Caco-2 (cell line): Measurements from ENCODE around the gene NDUFS4. TPM values are rescaled to one million over a fixed set of nuclear protein-coding genes. Genes with fewer than 3 reads are reported as not detected.

Experiments used
- BruUV-seq: library from RNA; stranded (reverse); fragments of 400-500 nt; replicated peaks from 2 replicates; lab custom pipeline; 2021; lab: Mats Ljungman, UMichigan
- CTCF ChIA-PET: fragments of 300-600 bp; sonication (Branson Sonifier 250); formaldehyde crosslinking; loops from one replicate; lab custom pipeline; 2022; ENCODE audit warnings: antibody characterized with exemption; lab: Charles Lee
- POLR2A ChIA-PET: fragments of 300-600 bp; sonication (Branson Sonifier 250); formaldehyde crosslinking; loops from one replicate; lab custom pipeline; 2022; ENCODE audit warnings: antibody characterized with exemption; lab: Charles Lee
- DNase-seq, 2 experiments: peaks; one replicate each; pipeline versions ENCODE4 v3.0.0 to v3.0.0-alpha.2; 2020 to 2022
- H3K27me3 ChIP-seq: replicated peaks from 2 replicates; pipeline ENCODE4 v1.6.0; 2011; ENCODE audit warnings: low read length; ENCODE audit not compliant: control insufficient read depth, insufficient read depth
- H3K36me3 ChIP-seq: 2 replicates; pipeline ENCODE4 v1.5.1; 2011; ENCODE audit warnings: low read length; ENCODE audit not compliant: control insufficient read depth, insufficient read depth
- H3K4me1 ChIP-seq: fragments of 250-450 bp; sonication (Bioruptor Pico); 2 replicates; pipeline ENCODE4 v1.5.1; 2020; ENCODE audit warnings: mild to moderate bottlenecking
- H3K4me3 ChIP-seq: 2 replicates; pipeline ENCODE4 v1.5.1; 2011; ENCODE audit warnings: low read depth, mild to moderate bottlenecking, control low read depth, low read length
- H3K9me3 ChIP-seq: fragments of 250-450 bp; sonication (Bioruptor Pico); 2 replicates; pipeline ENCODE4 v1.5.1; 2020; ENCODE audit warnings: mild to moderate bottlenecking, moderate library complexity
- H3K27ac Mint-ChIP-seq: one replicate; pipeline ENCODE4 v1.8.0; 2022; ENCODE audit warnings: mixed read lengths; ENCODE audit not compliant: unreplicated experiment
- H3K27me3 Mint-ChIP-seq: one replicate; pipeline ENCODE4 v1.8.0; 2022; ENCODE audit warnings: mixed read lengths; ENCODE audit not compliant: insufficient read depth, unreplicated experiment
- H3K36me3 Mint-ChIP-seq: one replicate; pipeline ENCODE4 v1.8.0; 2022; ENCODE audit warnings: mild to moderate bottlenecking, mixed read lengths; ENCODE audit not compliant: insufficient read depth, unreplicated experiment
- H3K4me1 Mint-ChIP-seq: one replicate; pipeline ENCODE4 v1.8.0; 2022; ENCODE audit warnings: low read depth, mixed read lengths; ENCODE audit not compliant: unreplicated experiment
- H3K4me3 Mint-ChIP-seq: one replicate; pipeline ENCODE4 v1.8.0; 2022; ENCODE audit warnings: mild to moderate bottlenecking, moderate library complexity, mixed read lengths; ENCODE audit not compliant: unreplicated experiment
- H3K9me3 Mint-ChIP-seq: one replicate; pipeline ENCODE4 v1.8.0; 2022; ENCODE audit warnings: mixed read lengths; ENCODE audit not compliant: unreplicated experiment
- intact Hi-C: fragments of 100-400 bp; cut with micrococcal nuclease; formaldehyde crosslinking; loops from one replicate; pipeline ENCODE4 v1.10.0; 2022; ENCODE audit not compliant: unreplicated experiment
- total RNA-seq: library from RNA; stranded (reverse); gene quantifications from 2 replicates; pipeline ENCODE4 v1.2.3, GENCODE V29; 2022
- TF ChIP-seq, protein P1 (sequence below), 2 experiments: fragments of 200-600 bp in 1 of 2; IDR thresholded peaks; 1 replicate in 1 of 2; 2 replicates in 1 of 2; pipeline versions ENCODE4 v1.5.1 to v1.8.0; 2011 to 2022; ENCODE audit warnings: antibody characterized with exemption in 1 of 2, control low read depth in 1 of 2, inconsistent platforms in 1 of 2, low read depth in 1 of 2, low read length in 1 of 2, mild to moderate bottlenecking in 1 of 2, moderate library complexity in 1 of 2; ENCODE audit not compliant: insufficient read depth in 1 of 2, severe bottlenecking in 1 of 2, unreplicated experiment in 1 of 2

The NDUFS4 gene
- total RNA-seq, 1 experiment from 2014 or later = 103 TPM

DNA sequence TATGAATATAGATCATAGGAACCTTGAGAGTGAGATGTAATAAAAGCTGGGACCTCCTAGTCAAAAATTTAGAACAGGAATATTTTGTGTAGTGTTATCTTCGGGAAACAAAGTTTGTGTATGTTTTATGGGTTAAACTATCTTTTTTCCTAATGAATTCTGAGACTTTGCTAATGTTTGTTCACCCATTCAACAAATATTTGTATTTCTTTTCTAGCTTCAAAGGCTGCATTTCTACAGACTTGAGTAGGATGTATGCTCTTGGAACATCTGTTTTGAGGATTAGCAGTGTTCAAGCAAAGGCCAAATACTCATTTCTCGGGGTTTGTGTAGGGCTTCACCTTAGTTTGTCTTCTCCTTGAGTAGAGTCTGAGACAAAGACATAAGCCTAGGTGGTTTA, 16.2 kb downstream of the NDUFS4 start:
- no peaks in the 10 kb centered on the region for H3K27me3 ChIP-seq
- H3K4me3 ChIP-seq = no peak overlapping the region
- ChIA-PET CTCF (no interaction called here), POLR2A (no interaction called here)
- H3K36me3 Mint-ChIP-seq = no peaks in the 10 kb centered on the region
- peak in 1 of 2 experiments; percentile 28 for DNase-seq
- no TSS peak for BruUV-seq
- intact Hi-C loops = loop anchor here (5.0 kb wide), 1 partner anchor 94 kb away; the partner anchor contains the start of gene FST
- H3K9me3 ChIP-seq = no peaks in the 10 kb centered on the region
- H3K9me3 Mint-ChIP-seq = no peaks in the 10 kb centered on the region
- no peaks in the 10 kb centered on the region for H3K36me3 ChIP-seq
- H3K4me1 Mint-ChIP-seq = peaks cover 34% of the 10 kb centered on the region
- H3K4me3 Mint-ChIP-seq = no peak overlapping the region
- peaks cover 27% of the 10 kb centered on the region for H3K4me1 ChIP-seq
- no peak overlapping the region for H3K27ac Mint-ChIP-seq
- TF ChIP-seq, protein P1, sequence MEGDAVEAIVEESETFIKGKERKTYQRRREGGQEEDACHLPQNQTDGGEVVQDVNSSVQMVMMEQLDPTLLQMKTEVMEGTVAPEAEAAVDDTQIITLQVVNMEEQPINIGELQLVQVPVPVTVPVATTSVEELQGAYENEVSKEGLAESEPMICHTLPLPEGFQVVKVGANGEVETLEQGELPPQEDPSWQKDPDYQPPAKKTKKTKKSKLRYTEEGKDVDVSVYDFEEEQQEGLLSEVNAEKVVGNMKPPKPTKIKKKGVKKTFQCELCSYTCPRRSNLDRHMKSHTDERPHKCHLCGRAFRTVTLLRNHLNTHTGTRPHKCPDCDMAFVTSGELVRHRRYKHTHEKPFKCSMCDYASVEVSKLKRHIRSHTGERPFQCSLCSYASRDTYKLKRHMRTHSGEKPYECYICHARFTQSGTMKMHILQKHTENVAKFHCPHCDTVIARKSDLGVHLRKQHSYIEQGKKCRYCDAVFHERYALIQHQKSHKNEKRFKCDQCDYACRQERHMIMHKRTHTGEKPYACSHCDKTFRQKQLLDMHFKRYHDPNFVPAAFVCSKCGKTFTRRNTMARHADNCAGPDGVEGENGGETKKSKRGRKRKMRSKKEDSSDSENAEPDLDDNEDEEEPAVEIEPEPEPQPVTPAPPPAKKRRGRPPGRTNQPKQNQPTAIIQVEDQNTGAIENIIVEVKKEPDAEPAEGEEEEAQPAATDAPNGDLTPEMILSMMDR (IDR thresholded peaks at IDR 0.05; ENCODE audit: insufficient read depth in 1 of 2, low read depth in 1 of 2, low read length in 1 of 2, severe bottlenecking in 1 of 2, unreplicated experiment in 1 of 2) = no peak
- H3K27me3 Mint-ChIP-seq = no peaks in the 10 kb centered on the region

DNA sequence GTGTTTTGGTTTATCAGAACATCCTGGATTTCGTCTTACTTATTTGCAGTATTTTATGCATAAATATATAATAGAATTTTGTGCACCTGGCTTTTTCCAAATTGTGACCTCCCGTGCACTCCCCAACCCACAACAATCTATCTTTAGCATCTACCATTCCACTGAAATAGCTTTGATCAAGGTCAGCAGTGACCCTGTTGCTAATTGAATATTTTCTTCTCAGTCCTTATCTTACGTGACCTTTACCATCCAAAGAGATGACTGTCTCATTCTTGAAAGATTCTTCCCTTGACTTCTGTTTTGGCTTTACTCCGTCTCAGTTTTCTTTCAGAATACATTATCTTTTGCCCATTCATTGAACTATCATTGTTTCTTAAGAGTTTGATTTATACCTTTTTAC, 18.4 kb downstream of the NDUFS4 start:
- intact Hi-C loops = loop anchor here (5.0 kb wide), 1 partner anchor 97 kb away; the partner anchor contains the start of gene FST
- DNase-seq = no peak
- Histone ChIP-seq H3K4me1 (peaks cover 27% of the 10 kb centered on the region), H3K27me3 (no peaks in the 10 kb centered on the region), H3K36me3 (no peaks in the 10 kb centered on the region), H3K9me3 (no peaks in the 10 kb centered on the region), H3K4me3 (no peak overlapping the region)
- Mint-ChIP-seq H3K27me3 (no peaks in the 10 kb centered on the region), H3K36me3 (no peaks in the 10 kb centered on the region), H3K4me1 (peaks cover 30% of the 10 kb centered on the region), H3K27ac (no peak overlapping the region), H3K4me3 (no peak overlapping the region), H3K9me3 (no peaks in the 10 kb centered on the region)
- TF ChIP-seq, protein P1 (IDR thresholded peaks at IDR 0.05; ENCODE audit: insufficient read depth in 1 of 2, low read depth in 1 of 2, low read length in 1 of 2, severe bottlenecking in 1 of 2, unreplicated experiment in 1 of 2) = no peak
- CTCF ChIA-PET = no interaction called here
- POLR2A ChIA-PET = no interaction called here
- no TSS peak for BruUV-seq

DNA sequence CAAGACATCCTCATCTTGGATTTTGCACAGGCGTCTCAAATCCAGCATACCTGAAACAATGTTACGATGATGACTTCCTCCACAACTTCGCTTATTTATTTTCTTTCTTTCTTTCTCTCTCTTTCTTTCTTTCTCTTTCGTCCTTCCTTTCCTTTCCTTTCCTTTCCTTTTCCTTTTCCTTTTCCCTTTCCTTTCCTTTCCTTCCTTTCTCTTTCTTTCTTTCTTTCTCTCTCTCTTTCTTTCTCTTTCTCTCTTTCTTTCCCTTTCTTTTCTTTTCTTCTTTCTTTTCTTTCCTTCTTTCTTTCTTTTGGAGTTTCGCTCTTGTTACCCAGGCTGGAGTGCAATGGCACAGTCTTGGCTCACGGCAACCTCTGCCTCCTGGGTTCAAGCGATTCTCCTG, 20.1 kb downstream of the NDUFS4 start:
- no peak overlapping the region for H3K4me3 Mint-ChIP-seq
- no peaks in the 10 kb centered on the region for H3K9me3 Mint-ChIP-seq
- Histone ChIP-seq H3K27me3 (no peaks in the 10 kb centered on the region), H3K36me3 (no peaks in the 10 kb centered on the region), H3K9me3 (no peaks in the 10 kb centered on the region), H3K4me1 (peaks cover 27% of the 10 kb centered on the region), H3K4me3 (no peak overlapping the region)
- DNase-seq = no peak
- POLR2A ChIA-PET = no interaction called here
- H3K27ac Mint-ChIP-seq = no peak overlapping the region
- TF ChIP-seq, protein P1 (IDR thresholded peaks at IDR 0.05; ENCODE audit: insufficient read depth in 1 of 2, low read depth in 1 of 2, low read length in 1 of 2, severe bottlenecking in 1 of 2, unreplicated experiment in 1 of 2) = no peak
- no TSS peak for BruUV-seq
- intact Hi-C loops = no loop called here
- no peaks in the 10 kb centered on the region for H3K36me3 Mint-ChIP-seq
- CTCF ChIA-PET = no interaction called here
- peaks cover 29% of the 10 kb centered on the region for H3K4me1 Mint-ChIP-seq
- H3K27me3 Mint-ChIP-seq = no peaks in the 10 kb centered on the region
